HAP-1 (cell line): ENCODE results near the gene RTN3.

ENCODE experiments used
- DNase-seq, 2 experiments: peaks; one replicate each; pipeline ENCODE4 v3.0.0-alpha.2; 2016 to 2020; ENCODE audit warnings: low spot score in 2 of 2
- H3K27me3 ChIP-seq: fragments of 250-450 bp; sonication (Bioruptor Pico); 2 replicates; pipeline ENCODE4 v1.5.1; 2020; ENCODE audit warnings: low read depth, mild to moderate bottlenecking, moderate library complexity
- H3K36me3 ChIP-seq: fragments of 250-450 bp; sonication (Bioruptor Pico); replicated peaks from 2 replicates; pipeline ENCODE4 v1.5.1; 2020; ENCODE audit warnings: mild to moderate bottlenecking
- H3K4me1 ChIP-seq: fragments of 250-450 bp; sonication (Bioruptor Pico); 2 replicates; pipeline ENCODE4 v1.5.1; 2020; ENCODE audit warnings: mild to moderate bottlenecking
- H3K4me3 ChIP-seq: fragments of 250-450 bp; sonication (Bioruptor Pico); 2 replicates; pipeline ENCODE4 v1.5.1; 2020; ENCODE audit warnings: mild to moderate bottlenecking, moderate library complexity
- H3K9me3 ChIP-seq: fragments of 250-450 bp; sonication (Bioruptor Pico); 2 replicates; pipeline ENCODE4 v1.5.1; 2020; ENCODE audit warnings: mild to moderate bottlenecking, moderate library complexity
- in situ Hi-C: fragments of 300-500 bp; cut with MboI; formaldehyde crosslinking; loops from 3 replicates; pipeline ENCODE4 v1.14.3; 2020; ENCODE audit warnings: low sequenced_read_pairs, inconsistent platforms, mixed read lengths

RTN3 gene

GRCh38 chr11:63687845-63688244 is 6.5 kb downstream of the RTN3 start:
- peaks cover 44% of the 10 kb centered on the region for H3K4me1 ChIP-seq
- no peaks in the 10 kb centered on the region for H3K9me3 ChIP-seq
- no peaks in the 10 kb centered on the region for H3K27me3 ChIP-seq
- DNase-seq: peak; percentile 52 to 66
- in situ Hi-C loops: no loop called here
- no peak overlapping the region for H3K4me3 ChIP-seq
- H3K36me3 ChIP-seq: peaks cover 4% of the 10 kb centered on the region

GRCh38 chr11:63694596-63694995 is 13.3 kb downstream of the RTN3 start:
- DNase-seq: no peak
- H3K9me3 ChIP-seq: no peaks in the 10 kb centered on the region
- H3K4me1 ChIP-seq: peaks cover 22% of the 10 kb centered on the region
- H3K36me3 ChIP-seq: peaks cover 4% of the 10 kb centered on the region; the same call in 1 of the 2 replicates
- no peak overlapping the region for H3K4me3 ChIP-seq
- in situ Hi-C loops: no loop called here
- no peaks in the 10 kb centered on the region for H3K27me3 ChIP-seq

DNA sequence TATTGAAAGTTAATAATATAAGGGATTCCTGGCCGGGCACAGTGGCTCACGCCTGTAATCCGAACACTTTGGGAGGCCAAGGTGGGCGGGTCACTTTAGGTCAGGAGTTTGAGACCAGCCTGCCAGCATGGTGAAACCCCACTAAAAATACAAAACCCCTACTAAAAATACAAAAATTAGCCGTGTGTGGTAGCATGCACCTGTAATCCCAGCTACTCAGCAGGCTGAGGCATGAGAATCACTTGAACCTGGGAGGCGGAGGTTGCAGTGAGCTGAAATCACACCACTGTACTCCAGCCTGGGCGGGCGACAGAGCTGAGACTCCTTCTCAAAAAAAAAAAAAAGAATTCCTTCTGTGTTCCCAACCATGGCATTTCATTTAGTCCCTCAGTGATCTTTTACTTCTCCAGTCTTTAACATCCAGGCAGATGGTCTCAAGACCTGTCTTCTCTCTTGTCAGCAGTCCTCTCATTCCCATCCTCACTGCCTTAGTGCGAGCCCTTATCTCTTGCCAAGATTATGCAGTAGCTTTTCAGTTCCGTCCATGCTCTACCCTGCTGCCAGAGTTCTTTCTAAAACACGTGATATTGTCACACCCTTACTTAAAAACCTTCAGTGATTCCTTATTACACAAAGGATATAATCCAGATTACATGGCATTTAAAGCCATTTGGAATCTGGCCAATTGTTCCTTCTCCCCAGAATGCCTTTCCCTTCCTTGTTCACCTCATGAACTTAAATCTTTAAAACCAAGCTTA is 17.9 kb downstream of the RTN3 start:
- Histone ChIP-seq H3K9me3 (no peaks in the 10 kb centered on the region), H3K4me3 (no peak overlapping the region), H3K36me3 (no peaks in the 10 kb centered on the region), H3K4me1 (peaks cover 19% of the 10 kb centered on the region), H3K27me3 (no peaks in the 10 kb centered on the region)
- peak; percentile 25 to 78 for DNase-seq
- in situ Hi-C loops: no loop called here

DNA sequence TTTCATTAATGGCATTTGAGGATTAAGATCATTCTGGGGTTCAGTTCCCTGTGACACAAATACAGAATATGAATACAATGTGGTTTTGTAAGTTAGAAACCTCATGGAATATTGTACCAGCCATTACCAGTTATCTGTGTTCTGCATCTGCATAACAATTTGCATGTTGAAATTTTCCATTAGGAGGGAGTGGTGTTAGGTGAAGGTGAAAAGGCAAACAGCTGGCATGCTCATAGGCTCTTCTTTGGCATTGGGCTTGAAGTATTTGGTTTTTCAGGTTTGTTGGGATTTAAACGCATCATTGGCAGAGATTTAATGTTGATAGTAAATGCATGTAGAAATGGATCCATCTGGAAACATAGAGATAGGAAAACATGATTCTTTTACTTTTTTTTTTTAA is 18.6 kb downstream of the RTN3 start:
- H3K9me3 ChIP-seq: no peaks in the 10 kb centered on the region
- in situ Hi-C loops: no loop called here
- H3K4me1 ChIP-seq: peaks cover 19% of the 10 kb centered on the region
- H3K36me3 ChIP-seq: no peaks in the 10 kb centered on the region
- H3K4me3 ChIP-seq: no peak overlapping the region
- H3K27me3 ChIP-seq: no peaks in the 10 kb centered on the region
- peak in 1 of 2 experiments; percentile 71 for DNase-seq

DNA sequence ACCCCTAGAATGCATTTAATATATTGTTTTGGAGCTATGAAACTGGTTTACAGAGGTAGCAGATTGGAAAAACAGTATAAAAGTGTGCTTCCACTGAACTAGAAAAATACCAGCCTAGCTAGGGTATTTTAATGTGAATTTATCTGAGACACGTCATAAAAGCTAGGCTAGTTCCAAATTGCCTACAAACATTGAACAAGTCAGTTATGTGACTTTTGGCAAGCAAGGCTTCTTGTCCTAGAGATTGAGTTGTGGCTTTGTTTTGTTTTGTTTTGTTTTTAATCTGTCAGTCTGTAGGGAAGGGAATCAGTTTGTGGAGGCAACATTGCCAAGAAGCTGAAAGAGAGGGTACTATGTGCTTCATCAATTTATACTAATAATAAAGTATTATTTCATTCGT is 24.2 kb downstream of the RTN3 start:
- Histone ChIP-seq H3K36me3 (no peaks in the 10 kb centered on the region), H3K27me3 (no peaks in the 10 kb centered on the region), H3K9me3 (no peaks in the 10 kb centered on the region), H3K4me3 (no peak overlapping the region), H3K4me1 (no peaks in the 10 kb centered on the region)
- in situ Hi-C loops: no loop called here
- DNase-seq: no peak

DNA sequence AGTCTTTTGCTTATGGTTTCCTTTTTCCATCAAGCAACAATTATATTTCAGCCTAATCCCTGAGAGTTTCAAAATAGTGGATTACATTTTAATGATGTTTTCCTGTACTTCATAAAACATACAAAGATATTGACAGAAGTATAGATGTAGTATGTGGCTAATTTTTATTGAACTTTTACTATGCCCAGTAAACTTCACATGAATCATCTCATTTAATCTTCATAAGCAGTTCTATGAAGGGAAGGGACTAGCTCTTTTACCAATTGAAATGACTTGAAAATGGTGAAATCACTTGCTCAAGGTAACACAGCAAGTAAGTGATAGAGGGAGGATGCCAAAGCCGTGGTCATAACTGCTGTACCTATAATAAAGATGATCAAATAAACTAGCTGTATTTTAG is 27.5 kb downstream of the RTN3 start:
- Histone ChIP-seq H3K36me3 (no peaks in the 10 kb centered on the region), H3K27me3 (no peaks in the 10 kb centered on the region), H3K9me3 (no peaks in the 10 kb centered on the region), H3K4me1 (no peaks in the 10 kb centered on the region), H3K4me3 (no peak overlapping the region)
- no peak for DNase-seq
- in situ Hi-C loops: no loop called here

GRCh38 chr11:63709336-63709884 is 28.1 kb downstream of the RTN3 start:
- H3K4me3 ChIP-seq: no peak overlapping the region
- no peaks in the 10 kb centered on the region for H3K27me3 ChIP-seq
- H3K4me1 ChIP-seq: no peaks in the 10 kb centered on the region
- H3K36me3 ChIP-seq: no peaks in the 10 kb centered on the region
- no peaks in the 10 kb centered on the region for H3K9me3 ChIP-seq
- DNase-seq: no peak
- in situ Hi-C loops: no loop called here

- Histone ChIP-seq H3K4me3 (no peak overlapping the region), H3K9me3 (no peaks in the 10 kb centered on the region), H3K27me3 (no peaks in the 10 kb centered on the region), H3K36me3 (no peaks in the 10 kb centered on the region; the same call in 1 of the 2 replicates), H3K4me1 (no peaks in the 10 kb centered on the region)
- no peak for DNase-seq
- in situ Hi-C loops: no loop called here
These were observed 29.3 kb downstream of the RTN3 start for GRCh38 chr11:63710476-63711217.

DNA sequence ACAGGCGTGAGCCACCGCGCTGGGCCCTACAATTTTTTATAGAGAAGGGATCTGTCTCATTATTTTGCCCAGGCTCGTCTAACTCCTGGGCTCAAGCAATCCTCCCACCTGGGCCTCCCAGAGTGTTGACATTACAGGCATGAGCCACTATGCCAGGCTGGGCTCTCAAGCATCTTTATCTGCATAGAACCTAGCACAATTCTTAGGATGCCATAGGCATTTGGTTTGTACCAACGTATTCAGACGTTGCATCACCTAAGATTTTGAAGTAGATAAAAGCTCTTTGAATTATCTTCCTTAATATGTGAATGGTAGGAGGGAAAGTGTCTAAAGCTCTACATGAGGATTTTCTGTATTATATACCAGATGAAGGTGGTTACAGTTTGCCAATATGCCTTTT is 30.5 kb downstream of the RTN3 start:
- Histone ChIP-seq H3K36me3 (peaks cover 4% of the 10 kb centered on the region; the same call in 1 of the 2 replicates), H3K27me3 (no peaks in the 10 kb centered on the region), H3K4me3 (no peak overlapping the region), H3K4me1 (no peaks in the 10 kb centered on the region), H3K9me3 (no peaks in the 10 kb centered on the region)
- no peak for DNase-seq
- in situ Hi-C loops: no loop called here

GRCh38 chr11:63713766-63714165 is 32.5 kb downstream of the RTN3 start:
- Histone ChIP-seq H3K27me3 (no peaks in the 10 kb centered on the region), H3K4me1 (no peaks in the 10 kb centered on the region), H3K4me3 (no peak overlapping the region), H3K9me3 (no peaks in the 10 kb centered on the region), H3K36me3 (peaks cover 4% of the 10 kb centered on the region; the same call in 1 of the 2 replicates)
- in situ Hi-C loops: no loop called here
- no peak for DNase-seq

GRCh38 chr11:63716046-63716445 is 34.7 kb downstream of the RTN3 start:
- H3K36me3 ChIP-seq: peaks cover 4% of the 10 kb centered on the region; the same call in 1 of the 2 replicates
- DNase-seq: no peak
- H3K4me1 ChIP-seq: no peaks in the 10 kb centered on the region
- no peaks in the 10 kb centered on the region for H3K27me3 ChIP-seq
- in situ Hi-C loops: no loop called here
- no peak overlapping the region for H3K4me3 ChIP-seq
- no peaks in the 10 kb centered on the region for H3K9me3 ChIP-seq

DNA sequence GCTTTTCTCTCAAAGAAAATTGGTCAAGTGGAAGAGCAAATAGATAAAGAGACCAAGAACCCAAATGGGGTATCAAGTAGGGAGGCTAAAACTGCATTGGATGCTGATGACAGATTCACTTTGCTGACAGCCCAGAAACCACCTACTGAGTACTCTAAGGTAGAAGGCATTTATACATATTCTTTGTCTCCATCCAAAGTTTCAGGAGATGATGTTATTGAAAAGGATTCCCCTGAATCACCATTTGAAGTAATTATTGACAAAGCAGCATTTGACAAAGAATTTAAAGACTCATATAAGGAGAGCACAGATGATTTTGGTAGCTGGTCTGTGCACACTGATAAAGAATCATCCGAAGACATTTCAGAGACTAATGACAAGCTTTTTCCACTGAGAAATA is 37.7 kb downstream of the RTN3 start:
- in situ Hi-C loops: no loop called here
- Histone ChIP-seq H3K27me3 (no peaks in the 10 kb centered on the region), H3K36me3 (peaks cover 4% of the 10 kb centered on the region; the same call in 1 of the 2 replicates), H3K9me3 (no peaks in the 10 kb centered on the region), H3K4me1 (no peaks in the 10 kb centered on the region), H3K4me3 (no peak overlapping the region)
- DNase-seq: no peak

DNA sequence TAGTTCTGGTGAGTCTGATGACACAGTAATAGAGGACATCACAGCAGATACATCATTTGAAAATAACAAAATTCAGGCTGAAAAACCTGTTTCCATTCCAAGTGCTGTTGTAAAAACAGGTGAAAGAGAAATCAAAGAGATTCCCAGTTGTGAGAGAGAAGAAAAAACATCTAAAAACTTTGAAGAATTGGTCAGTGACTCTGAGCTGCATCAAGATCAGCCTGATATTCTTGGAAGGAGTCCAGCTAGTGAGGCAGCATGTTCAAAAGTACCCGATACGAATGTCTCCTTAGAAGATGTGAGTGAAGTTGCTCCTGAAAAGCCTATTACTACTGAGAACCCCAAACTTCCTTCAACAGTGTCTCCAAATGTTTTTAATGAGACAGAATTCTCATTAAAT is 38.7 kb downstream of the RTN3 start:
- no peak for DNase-seq
- Histone ChIP-seq H3K9me3 (no peaks in the 10 kb centered on the region), H3K4me3 (no peak overlapping the region), H3K4me1 (peaks cover 4% of the 10 kb centered on the region), H3K27me3 (no peaks in the 10 kb centered on the region), H3K36me3 (peaks cover 4% of the 10 kb centered on the region; the same call in 1 of the 2 replicates)
- in situ Hi-C loops: no loop called here

- H3K4me3 ChIP-seq: no peak overlapping the region
- in situ Hi-C loops: no loop called here
- H3K4me1 ChIP-seq: peaks cover 8% of the 10 kb centered on the region
- H3K27me3 ChIP-seq: no peaks in the 10 kb centered on the region
- H3K36me3 ChIP-seq: peaks cover 4% of the 10 kb centered on the region; the same call in 1 of the 2 replicates
- no peaks in the 10 kb centered on the region for H3K9me3 ChIP-seq
- DNase-seq: no peak
These were observed 39.3 kb downstream of the RTN3 start for GRCh38 chr11:63720611-63721010.
